Lower lobe of right lung (tissue), 2 donors: ENCODE measurements around the gene MICAL3. TPM values are rescaled to one million over a fixed set of nuclear protein-coding genes. Genes with fewer than 3 reads are reported as not detected.

Experiments
- ATAC-seq, 2 donors: fragments of 200-7000 bp; cut with Tn5 transposase; one replicate each; pipeline ENCODE4 v1.9.1; 2020 to 2022; ENCODE audit warnings: mild to moderate bottlenecking in 2 of 2, moderate library complexity in 2 of 2
- DNase-seq: peaks from one replicate; pipeline ENCODE4 v3.0.0-alpha.2; 2020
- H3K27ac ChIP-seq: fragments of 200-600 bp; one replicate; pipeline ENCODE4 v1.8.0; 2022
- H3K27me3 ChIP-seq: fragments of 200-600 bp; one replicate; pipeline ENCODE4 v1.8.0; 2022; ENCODE audit warnings: low read depth
- H3K36me3 ChIP-seq: fragments of 200-600 bp; one replicate; pipeline ENCODE4 v1.8.0; 2022; ENCODE audit warnings: mild to moderate bottlenecking
- H3K4me1 ChIP-seq: fragments of 200-600 bp; one replicate; pipeline ENCODE4 v1.8.0; 2022
- H3K4me3 ChIP-seq: fragments of 200-600 bp; one replicate; pipeline ENCODE4 v1.8.0; 2022; ENCODE audit warnings: mild to moderate bottlenecking
- H3K9me3 ChIP-seq: fragments of 200-600 bp; one replicate; pipeline ENCODE4 v1.8.0; 2022
- CTCF ChIP-seq: fragments of 200-600 bp; IDR thresholded peaks from one replicate; pipeline ENCODE4 v1.8.0; 2022; ENCODE audit warnings: antibody characterized with exemption, mild to moderate bottlenecking
- intact Hi-C: fragments of 100-400 bp; cut with DNase I; formaldehyde crosslinking; loops from one replicate; pipeline ENCODE4 v1.11.0; 2022
- total RNA-seq: library from RNA; stranded (reverse); fragmentation: NEBNext Ultra II Directional; extraction: Animal tissue kit (Norgen Biotek cat#: 25700); gene quantifications from one replicate; pipeline ENCODE4 v1.2.1, GENCODE V29; 2021
- donor health status: DM: no; HTN: yes; CAD: no; lungs with severe emphysema.

The MICAL3 gene
- total RNA-seq, 1 donor from 2014 or later, result 23.5 TPM

- Histone ChIP-seq H3K27ac (no peak overlapping the region), H3K36me3 (peaks cover 31% of the 10 kb centered on the region), H3K27me3 (no peaks in the 10 kb centered on the region), H3K4me1 (peaks cover 12% of the 10 kb centered on the region), H3K4me3 (no peak overlapping the region), H3K9me3 (no peaks in the 10 kb centered on the region)
- ATAC-seq, result no peak
- no peak for DNase-seq
- intact Hi-C loops, result no loop called here
- TF ChIP-seq CTCF, result no peak
Measured at GRCh38 chr22:17803609-17804270, 220.6 kb downstream of the MICAL3 start.

DNA sequence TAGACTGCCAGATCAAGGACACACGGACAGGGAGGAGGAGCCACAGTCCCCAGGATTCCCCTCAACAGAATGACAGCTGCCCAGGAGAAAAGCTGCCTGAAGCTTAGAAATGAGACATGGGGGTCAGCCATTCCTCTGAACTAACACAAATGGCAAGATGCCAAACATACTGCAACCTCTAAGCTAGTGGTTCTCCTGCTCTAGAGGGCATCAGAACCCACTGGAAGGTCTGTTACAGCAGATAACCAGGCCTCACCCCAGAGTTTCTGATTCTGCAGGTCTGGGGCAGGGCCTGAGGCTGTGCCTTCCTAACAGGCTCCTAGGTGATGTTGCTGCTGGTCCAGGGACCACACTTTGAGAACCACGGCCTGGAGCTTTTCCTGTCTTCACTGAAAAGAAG is 221.5 kb downstream of the MICAL3 start:
- Histone ChIP-seq H3K4me3 (no peak overlapping the region), H3K9me3 (no peaks in the 10 kb centered on the region), H3K4me1 (peaks cover 5% of the 10 kb centered on the region), H3K27ac (no peak overlapping the region), H3K36me3 (peaks cover 21% of the 10 kb centered on the region), H3K27me3 (no peaks in the 10 kb centered on the region)
- no peak for ATAC-seq
- no peak for DNase-seq
- no peak for TF ChIP-seq CTCF
- intact Hi-C loops, result no loop called here

- no peaks in the 10 kb centered on the region for H3K9me3 ChIP-seq
- ATAC-seq, result no peak
- peaks cover under 1% of the 10 kb centered on the region for H3K4me1 ChIP-seq
- no peak for DNase-seq
- no peak overlapping the region for H3K27ac ChIP-seq
- no peak for TF ChIP-seq CTCF
- no peak overlapping the region for H3K4me3 ChIP-seq
- intact Hi-C loops, result no loop called here
- peaks cover 17% of the 10 kb centered on the region for H3K36me3 ChIP-seq
- H3K27me3 ChIP-seq, result no peaks in the 10 kb centered on the region
Measured at GRCh38 chr22:17802411-17802810, 221.9 kb downstream of the MICAL3 start.

GRCh38 chr22:17797721-17798559 is 226.4 kb downstream of the MICAL3 start:
- DNase-seq, result no peak
- TF ChIP-seq CTCF, result no peak
- no peaks in the 10 kb centered on the region for H3K4me1 ChIP-seq
- no peak overlapping the region for H3K27ac ChIP-seq
- H3K27me3 ChIP-seq, result no peaks in the 10 kb centered on the region
- H3K4me3 ChIP-seq, result no peak overlapping the region
- no peaks in the 10 kb centered on the region for H3K9me3 ChIP-seq
- H3K36me3 ChIP-seq, result no peaks in the 10 kb centered on the region
- ATAC-seq, result peak in 1 of 2 donors; percentile 27
- intact Hi-C loops, result no loop called here

DNA sequence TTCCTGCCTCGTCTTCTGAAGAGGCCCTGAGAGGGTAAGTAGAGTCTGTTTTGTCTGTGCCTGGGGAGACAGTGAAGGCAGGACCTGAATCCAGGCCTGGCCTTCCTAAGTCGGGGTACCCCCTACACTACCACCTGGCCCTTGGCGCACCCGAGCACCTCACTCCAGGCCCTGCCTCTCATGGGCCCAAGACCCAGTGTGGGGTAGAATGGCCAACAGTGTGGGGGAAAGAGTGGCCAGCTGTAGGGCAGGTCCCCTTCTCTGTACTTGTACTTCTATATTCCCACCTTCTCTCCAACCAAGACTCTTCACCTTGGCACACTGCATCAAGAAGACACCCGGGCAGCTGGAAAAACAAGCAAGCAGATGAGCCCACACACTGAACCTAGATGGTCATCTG is 227.7 kb downstream of the MICAL3 start:
- H3K4me1 ChIP-seq, result no peaks in the 10 kb centered on the region
- TF ChIP-seq CTCF, result no peak
- intact Hi-C loops, result no loop called here
- H3K27me3 ChIP-seq, result no peaks in the 10 kb centered on the region
- ATAC-seq (no peak), DNase-seq (no peak)
- H3K36me3 ChIP-seq, result no peaks in the 10 kb centered on the region
- H3K9me3 ChIP-seq, result no peaks in the 10 kb centered on the region
- no peak overlapping the region for H3K4me3 ChIP-seq
- H3K27ac ChIP-seq, result no peak overlapping the region
